Effector memory CD4-positive, alpha-beta T cell (primary cell): ENCODE measurements around the gene ADD3.

ENCODE experiments used
- DNase-seq, 3 donors: peaks; one replicate each; pipeline ENCODE4 v3.0.0-alpha.2; 2020
- H3K27ac ChIP-seq: 2 replicates; pipeline ENCODE4 v1.7.0; 2013; ENCODE audit warnings: mild to moderate bottlenecking, low read length, moderate library complexity; ENCODE audit not compliant: insufficient read depth, poor library complexity, severe bottlenecking
- H3K27me3 ChIP-seq: replicated peaks from 2 replicates; pipeline ENCODE4 v1.7.0; 2013; ENCODE audit warnings: mild to moderate bottlenecking, low read length; ENCODE audit not compliant: insufficient read depth, control insufficient read depth, poor library complexity, severe bottlenecking
- H3K36me3 ChIP-seq: 2 replicates; pipeline ENCODE4 v1.7.0; 2013; ENCODE audit warnings: mild to moderate bottlenecking, low read length, moderate library complexity; ENCODE audit not compliant: control insufficient read depth, insufficient read depth
- H3K4me1 ChIP-seq: 2 replicates; pipeline ENCODE4 v1.7.0; 2013; ENCODE audit warnings: low read length, mild to moderate bottlenecking; ENCODE audit not compliant: control insufficient read depth, insufficient read depth, poor library complexity, severe bottlenecking
- H3K4me3 ChIP-seq: 2 replicates; pipeline ENCODE4 v1.7.0; 2013; ENCODE audit warnings: low read length, low read depth, mild to moderate bottlenecking; ENCODE audit not compliant: insufficient read depth, poor library complexity, severe bottlenecking
- H3K9me3 ChIP-seq: 2 replicates; pipeline ENCODE4 v1.7.0; 2013; ENCODE audit warnings: mild to moderate bottlenecking, low read length, moderate library complexity; ENCODE audit not compliant: control insufficient read depth

Gene ADD3

GRCh38 chr10:110011681-110012080 is 3.9 kb downstream of the ADD3 start:
- DNase-seq: no peak
- Histone ChIP-seq H3K4me1 (peaks cover 47% of the 10 kb centered on the region), H3K9me3 (no peaks in the 10 kb centered on the region), H3K27ac (no peak overlapping the region), H3K4me3 (no peak overlapping the region), H3K27me3 (no peaks in the 10 kb centered on the region), H3K36me3 (no peaks in the 10 kb centered on the region)

GRCh38 chr10:110013630-110014293 is 6.0 kb downstream of the ADD3 start:
- Histone ChIP-seq H3K27ac (no peak overlapping the region), H3K27me3 (no peaks in the 10 kb centered on the region), H3K36me3 (no peaks in the 10 kb centered on the region), H3K4me3 (no peak overlapping the region), H3K9me3 (no peaks in the 10 kb centered on the region), H3K4me1 (peaks cover 53% of the 10 kb centered on the region)
- DNase-seq: no peak

DNA sequence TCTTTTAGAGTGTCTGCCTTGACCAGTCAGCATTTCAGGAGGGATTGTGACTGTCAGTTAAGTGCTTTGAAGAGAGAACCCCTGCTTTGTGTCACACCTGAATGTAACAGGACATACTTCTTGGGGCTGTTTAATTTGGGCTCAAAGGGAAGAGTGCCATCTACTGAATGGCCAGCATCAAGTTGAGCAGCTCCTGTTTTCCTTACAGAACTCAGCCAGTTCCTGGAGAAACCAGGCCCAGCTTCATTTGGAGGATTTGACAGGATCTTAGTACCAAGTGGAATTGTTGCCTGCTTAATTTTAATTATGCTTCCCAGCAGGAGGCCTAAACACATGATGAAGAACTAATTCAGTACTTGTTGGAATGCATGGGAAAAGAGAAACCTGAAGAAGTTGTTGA is 8.3 kb downstream of the ADD3 start:
- Histone ChIP-seq H3K36me3 (no peaks in the 10 kb centered on the region), H3K27me3 (no peaks in the 10 kb centered on the region), H3K4me1 (peaks cover 38% of the 10 kb centered on the region), H3K27ac (no peak overlapping the region), H3K4me3 (no peak overlapping the region), H3K9me3 (no peaks in the 10 kb centered on the region)
- DNase-seq: no peak

DNA sequence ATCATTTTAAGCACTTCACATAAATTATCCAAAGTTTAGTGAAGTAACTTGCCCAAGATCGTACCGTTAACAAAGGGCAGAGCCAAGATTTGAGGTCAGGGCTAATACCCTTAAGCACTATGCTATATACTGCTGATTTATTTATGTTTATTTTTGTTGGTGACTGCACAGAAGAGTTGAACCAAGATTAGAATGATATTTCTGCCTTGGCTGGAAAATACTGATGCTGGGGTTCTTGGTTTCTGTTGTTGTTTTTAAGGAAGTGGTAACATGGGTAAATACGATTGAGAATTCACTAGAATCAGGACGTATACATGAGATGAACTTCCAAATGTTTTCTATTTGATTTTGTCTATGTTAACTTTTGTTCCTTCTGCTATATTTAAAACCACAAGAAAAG is 9.3 kb downstream of the ADD3 start:
- DNase-seq: no peak
- Histone ChIP-seq H3K9me3 (no peaks in the 10 kb centered on the region), H3K4me1 (peaks cover 40% of the 10 kb centered on the region)

DNA sequence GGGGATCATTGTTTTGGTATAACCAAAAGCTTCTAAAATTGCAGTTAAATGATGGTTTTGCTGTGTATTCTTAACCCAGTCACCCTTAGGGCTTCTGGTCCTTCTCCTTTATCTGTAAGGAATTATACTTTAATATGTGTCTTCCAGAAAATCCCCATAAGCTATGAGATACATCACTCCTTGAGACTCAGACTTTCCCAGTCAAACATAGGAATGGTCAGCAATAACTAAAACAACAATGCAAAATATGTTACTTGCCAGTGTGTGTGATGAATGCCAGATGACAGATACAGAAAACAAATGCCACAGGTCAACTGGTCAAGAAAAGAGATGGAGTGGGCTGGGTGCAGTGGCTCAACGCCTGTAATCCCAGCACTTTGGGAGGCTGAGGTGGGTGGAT is 10.1 kb downstream of the ADD3 start:
- Histone ChIP-seq H3K9me3 (no peaks in the 10 kb centered on the region), H3K4me1 (peaks cover 45% of the 10 kb centered on the region), H3K27me3 (no peaks in the 10 kb centered on the region), H3K27ac (no peak overlapping the region), H3K4me3 (no peak overlapping the region), H3K36me3 (no peaks in the 10 kb centered on the region)
- DNase-seq: no peak

More for the DNA sequence above, 9.3 kb downstream of the ADD3 start:
- H3K36me3 ChIP-seq: no peaks in the 10 kb centered on the region
- no peaks in the 10 kb centered on the region for H3K27me3 ChIP-seq
- no peak overlapping the region for H3K27ac ChIP-seq
- H3K4me3 ChIP-seq: no peak overlapping the region

DNA sequence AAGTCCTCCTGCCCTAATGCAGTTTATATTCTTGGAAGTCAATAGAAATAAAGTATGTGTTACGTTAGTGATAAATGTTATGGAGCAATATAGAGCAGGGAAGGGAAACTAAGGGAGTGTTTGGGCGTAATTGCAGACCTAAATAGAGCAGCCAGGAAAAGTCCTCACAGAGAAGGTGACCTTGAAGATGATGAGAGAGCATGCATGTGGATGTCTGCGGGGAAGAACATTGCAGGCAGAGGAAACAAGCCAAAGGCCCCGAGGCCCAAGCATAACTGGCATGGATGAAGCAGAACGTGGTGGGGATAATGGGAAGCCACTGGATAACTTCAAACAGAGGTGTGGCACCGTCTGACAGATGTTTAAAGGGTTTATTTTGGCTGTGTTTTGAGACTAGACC is 12.5 kb downstream of the ADD3 start:
- Histone ChIP-seq H3K27ac (no peak overlapping the region), H3K9me3 (no peaks in the 10 kb centered on the region), H3K36me3 (no peaks in the 10 kb centered on the region), H3K4me3 (no peak overlapping the region), H3K27me3 (no peaks in the 10 kb centered on the region), H3K4me1 (peaks cover 50% of the 10 kb centered on the region)
- DNase-seq: no peak

- no peaks in the 10 kb centered on the region for H3K9me3 ChIP-seq
- no peak for DNase-seq
- H3K36me3 ChIP-seq: no peaks in the 10 kb centered on the region
- peaks cover 29% of the 10 kb centered on the region for H3K4me1 ChIP-seq
- H3K27me3 ChIP-seq: no peaks in the 10 kb centered on the region
- H3K27ac ChIP-seq: no peak overlapping the region
- H3K4me3 ChIP-seq: no peak overlapping the region
These were observed 15.1 kb downstream of the ADD3 start for GRCh38 chr10:110022716-110023504.

- H3K9me3 ChIP-seq: no peaks in the 10 kb centered on the region
- no peak for DNase-seq
- H3K4me1 ChIP-seq: peaks cover 27% of the 10 kb centered on the region
- no peak overlapping the region for H3K4me3 ChIP-seq
- H3K36me3 ChIP-seq: no peaks in the 10 kb centered on the region
- no peak overlapping the region for H3K27ac ChIP-seq
- no peaks in the 10 kb centered on the region for H3K27me3 ChIP-seq
These were observed 16.1 kb downstream of the ADD3 start for GRCh38 chr10:110023785-110024465.

DNA sequence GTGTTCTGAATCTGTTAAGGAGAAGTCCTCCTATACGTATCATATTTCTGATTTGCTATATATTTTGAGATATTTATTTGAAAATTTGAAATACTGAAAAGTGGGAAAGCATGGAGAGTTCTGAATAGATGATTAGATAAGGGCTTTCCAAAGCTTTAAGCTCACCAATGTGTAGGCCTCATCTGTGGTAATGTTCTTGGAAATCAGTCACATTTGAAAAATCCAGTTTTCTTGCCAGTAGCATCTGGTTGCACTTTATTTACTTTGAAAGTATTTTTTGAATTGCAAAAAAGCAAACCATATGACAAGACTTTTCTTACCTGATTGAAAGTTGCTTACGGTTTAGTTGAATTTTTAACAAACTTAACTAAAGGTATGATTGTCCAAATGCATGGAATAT is 21.7 kb downstream of the ADD3 start:
- Histone ChIP-seq H3K27ac (no peak overlapping the region), H3K27me3 (no peaks in the 10 kb centered on the region), H3K4me1 (peaks cover 4% of the 10 kb centered on the region), H3K36me3 (no peaks in the 10 kb centered on the region), H3K4me3 (no peak overlapping the region), H3K9me3 (no peaks in the 10 kb centered on the region)
- DNase-seq: no peak
